Measurements from ENCODE around the gene PSMD1.
"Not testable (repeated sequence)": the region's sequence is repeated elsewhere in the genome, so short reads cannot be mapped to it uniquely, and the experiment has no call there.

Gene PSMD1

DNA sequence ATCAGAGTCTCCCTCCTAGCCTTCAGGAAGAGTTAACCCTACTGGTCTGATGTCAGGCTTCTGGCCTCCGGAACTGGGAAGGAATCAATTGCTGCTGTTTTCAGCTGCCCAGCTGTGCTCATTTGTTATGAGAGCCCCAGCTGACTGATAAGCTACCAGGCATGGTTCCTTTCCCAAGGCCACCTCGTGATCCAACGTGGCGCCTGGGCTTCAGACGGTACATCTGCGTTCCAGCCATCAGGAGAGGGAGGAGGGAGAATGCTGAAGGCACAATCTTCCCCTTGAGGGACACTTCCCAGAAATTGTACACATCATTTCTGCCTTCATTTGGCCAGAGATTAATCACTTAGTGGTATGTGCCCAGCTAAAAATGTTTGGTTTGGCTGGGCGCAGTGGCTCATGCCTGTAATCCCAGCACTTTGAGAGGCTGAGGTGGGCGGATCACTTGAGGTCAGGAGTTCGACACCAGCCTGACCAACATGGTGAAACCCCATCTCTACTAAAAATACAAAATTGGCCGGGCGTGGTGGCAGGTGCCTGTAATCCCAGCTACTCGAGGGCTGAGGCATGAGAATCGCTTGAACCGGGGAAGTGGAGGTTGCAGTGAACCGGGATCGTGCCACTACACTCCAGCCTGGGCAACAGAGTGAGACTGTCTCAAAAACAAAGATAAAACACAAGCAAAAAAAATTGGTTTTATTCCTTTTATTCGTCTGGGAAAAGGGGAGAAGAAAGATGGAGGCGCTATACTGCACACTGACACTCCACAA is 131.3 kb downstream of the PSMD1 start:
- DNase-seq, result no peak

DNA sequence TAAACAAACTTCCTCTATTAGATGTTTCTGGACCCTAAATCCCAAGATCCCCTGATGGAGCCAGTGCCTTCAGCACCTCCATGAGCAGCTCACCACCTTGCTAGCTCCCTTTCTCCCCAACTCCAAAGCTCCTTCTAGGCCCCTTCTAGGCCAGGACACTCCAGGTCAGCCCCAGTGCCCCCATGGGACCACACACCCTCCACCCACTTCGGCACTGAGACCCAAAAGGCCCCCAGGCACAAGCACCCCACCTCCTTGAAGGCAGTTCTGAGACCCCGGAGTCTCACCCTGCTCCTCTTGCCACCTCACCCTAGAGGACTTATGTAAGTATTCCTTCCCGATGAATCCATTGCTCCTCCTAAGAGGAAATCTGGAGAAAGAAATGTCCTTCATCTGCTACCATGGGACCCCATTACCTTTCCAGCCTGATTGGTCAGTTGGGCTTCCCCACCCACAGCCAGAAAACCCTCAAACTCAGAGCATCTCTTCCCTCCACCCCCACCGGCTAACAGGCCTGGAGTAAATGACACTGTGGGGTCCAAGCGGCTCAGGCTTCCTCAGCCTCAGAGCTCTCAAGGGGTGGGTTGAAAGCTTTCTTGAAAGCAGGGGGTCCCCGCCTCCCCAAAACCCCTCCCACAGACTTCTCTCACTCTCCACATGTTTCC is 132.0 kb downstream of the PSMD1 start:
- DNase-seq, result no peak

- no peak for DNase-seq
Measured at GRCh38 chr2:231189171-231189530, 132.5 kb downstream of the PSMD1 start.

GRCh38 chr2:231189571-231190495 is 133.2 kb downstream of the PSMD1 start:
- no peak for DNase-seq

DNA sequence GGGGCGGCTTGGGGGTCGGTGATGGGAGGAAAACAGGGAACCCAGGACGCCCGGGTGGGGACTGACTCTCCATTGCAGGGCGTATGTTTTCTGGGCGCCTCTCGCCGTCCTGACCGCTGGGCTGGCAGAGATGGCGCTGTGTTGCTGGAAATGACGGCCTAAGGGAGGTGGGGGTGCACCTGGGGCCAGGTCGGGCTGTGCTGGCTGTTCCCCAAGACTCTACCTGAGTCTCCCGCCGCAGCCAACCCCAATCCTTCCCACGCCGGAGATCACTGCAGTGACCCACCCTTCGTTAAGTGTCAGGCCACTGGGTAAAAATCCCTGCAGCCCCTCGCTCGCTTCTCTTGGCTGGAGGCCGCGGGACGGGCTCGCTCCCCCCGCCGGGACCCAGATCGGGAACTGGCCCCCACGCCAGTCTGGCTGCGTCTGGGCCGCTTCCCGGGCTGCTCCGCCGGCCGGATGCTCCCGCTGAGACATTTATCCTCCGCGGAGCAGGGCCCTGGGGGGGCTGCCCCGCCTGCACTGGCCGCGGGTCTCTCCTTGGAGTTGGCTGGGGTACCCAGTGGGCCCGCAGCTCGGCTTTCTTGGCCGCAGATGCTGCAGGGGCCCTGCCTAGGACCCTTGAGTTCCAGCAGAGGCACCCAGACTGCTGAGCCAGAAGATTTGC is 134.0 kb downstream of the PSMD1 start:
- DNase-seq, result no peak

GRCh38 chr2:231191896-231192872 is 135.5 kb downstream of the PSMD1 start:
- no peak for DNase-seq

DNA sequence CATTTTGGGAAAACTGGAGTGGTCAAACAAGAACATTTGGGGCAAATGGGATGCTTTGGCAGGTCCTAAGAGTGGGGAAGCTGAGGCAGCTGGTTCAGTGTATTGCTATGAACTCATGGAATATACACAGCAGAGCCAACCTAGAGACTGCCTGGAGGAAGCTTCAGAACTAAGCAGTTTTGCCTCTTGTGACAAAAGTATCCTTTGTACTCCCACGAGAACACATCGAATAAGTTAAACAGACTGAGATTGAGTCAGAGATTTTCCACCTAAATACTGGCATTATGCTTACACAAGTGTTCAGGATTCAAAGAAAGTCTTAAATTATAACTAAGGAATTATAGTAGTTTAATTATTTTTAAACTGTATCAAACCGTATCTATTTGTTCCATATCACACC is 136.5 kb downstream of the PSMD1 start:
- DNase-seq, result no peak

DNA sequence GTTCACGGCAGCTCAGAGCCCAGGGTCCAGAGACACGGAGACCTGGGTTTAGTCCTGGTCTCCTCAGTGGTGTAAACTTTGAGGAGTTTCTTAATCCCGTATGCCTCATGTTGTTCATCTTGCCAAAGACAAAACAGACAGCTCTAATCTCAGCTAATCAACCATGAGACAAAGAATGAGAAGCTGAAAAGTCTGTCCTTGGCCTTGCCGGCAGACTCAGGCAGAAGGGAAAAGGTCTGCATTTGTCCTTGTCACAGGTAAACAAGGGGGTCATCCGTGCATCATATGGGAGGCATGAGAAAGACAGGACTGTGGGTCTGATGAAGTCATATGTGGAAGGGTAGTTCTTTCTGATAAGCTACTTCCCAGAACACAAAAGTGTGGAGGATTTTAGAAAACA is 139.9 kb downstream of the PSMD1 start:
- DNase-seq, result no peak

DNA sequence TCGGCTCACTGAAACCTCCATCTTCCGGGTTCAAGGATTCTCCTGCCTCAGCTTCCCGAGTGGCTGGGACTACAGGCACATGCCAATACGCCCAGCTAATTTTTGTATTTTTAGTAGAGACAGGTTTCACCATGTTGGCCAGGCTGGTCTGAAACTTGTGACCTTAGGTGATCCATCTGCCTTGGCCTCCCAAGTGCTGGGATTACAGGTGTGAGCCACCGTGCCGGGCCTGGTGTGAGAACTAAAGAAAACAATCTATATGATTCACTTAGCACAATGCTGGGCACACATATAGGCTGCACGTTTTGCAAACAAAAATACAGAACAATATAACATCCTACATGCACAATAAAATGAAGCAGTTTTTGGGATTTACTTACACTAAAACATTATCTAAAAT is 140.5 kb downstream of the PSMD1 start:
- not testable (repeated sequence) for DNase-seq

DNA sequence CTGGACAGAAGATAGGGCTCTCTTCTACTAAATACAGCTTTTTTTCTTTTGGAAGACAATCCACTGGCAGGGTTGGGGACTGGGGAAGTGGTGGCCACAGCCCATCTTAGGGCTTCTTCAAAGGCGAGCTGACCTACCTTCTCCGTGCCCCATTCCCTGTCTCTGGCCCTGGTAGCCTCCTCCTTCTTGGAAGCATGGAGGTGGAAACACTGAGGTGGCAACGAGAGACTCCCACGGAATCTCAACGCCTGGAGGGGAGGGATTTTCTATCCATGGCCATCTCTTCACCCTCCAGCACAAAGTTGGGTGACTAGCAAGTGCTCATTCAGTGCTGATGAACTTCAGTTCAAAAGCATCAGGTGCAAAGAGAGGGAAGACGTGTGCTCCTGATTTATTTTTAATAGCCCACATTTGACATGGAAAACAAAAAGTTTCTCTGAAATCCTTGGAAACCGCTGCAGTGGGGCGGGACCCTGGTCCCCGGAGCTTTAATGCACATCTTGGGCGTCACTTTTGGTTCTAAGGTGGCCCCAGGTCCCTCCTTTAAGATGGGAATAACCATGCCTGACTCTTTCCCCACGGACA is 141.1 kb downstream of the PSMD1 start:
- DNase-seq, result no peak

DNA sequence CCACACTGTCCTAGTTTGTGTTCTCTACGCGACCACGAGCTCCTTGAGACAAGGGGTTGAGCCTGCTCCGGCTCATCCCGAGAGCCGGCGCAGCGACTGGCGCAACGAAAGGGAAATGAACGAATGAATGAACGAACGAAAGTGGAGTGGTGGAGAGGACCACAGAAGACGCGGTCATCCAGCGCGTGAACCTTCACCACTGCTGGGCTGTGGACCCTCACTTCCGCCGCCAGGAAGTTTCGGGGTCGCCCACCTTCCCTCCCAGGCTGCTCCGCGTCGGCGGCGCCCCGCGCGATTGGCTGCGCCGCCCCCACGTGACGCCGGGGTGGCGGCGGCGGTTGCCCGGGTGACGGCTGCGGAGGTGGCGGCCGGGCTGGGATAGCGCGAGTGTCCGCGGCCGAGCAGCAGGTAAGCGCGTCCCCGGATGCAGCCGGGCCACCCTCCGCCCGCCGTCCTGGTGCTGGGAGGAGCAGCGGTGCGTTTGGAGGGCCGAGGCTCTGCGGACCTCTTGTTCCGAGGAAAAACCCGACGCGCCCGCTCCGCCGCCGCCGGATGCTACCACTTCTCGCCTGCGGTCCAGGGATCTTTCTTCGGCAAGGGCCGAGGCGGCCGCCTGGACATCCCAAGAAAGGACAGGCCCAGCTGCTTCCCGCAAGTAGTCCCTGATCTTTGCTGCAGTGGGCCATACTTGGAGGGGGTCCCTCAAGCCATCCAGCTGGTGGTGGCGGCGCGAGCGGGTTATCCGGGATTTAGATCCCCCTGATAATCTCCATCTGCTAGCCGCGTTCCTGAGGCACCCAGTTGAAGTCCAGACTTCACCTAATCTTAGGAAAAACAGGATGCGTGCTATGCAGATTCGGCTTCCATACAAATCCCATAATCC is 141.9 kb downstream of the PSMD1 start, which contains the start of gene ARMC9:
Gene ARMC9, plus strand, starts transcription at position 341 of the 883 bp plus-strand sequence. CDS start 7,608 bp downstream, outside the sequence.
- peak; percentile 85 for DNase-seq

- no peak for DNase-seq
Measured at GRCh38 chr2:231199219-231199618, 142.6 kb downstream of the PSMD1 start.

GRCh38 chr2:231200805-231201474 is 144.3 kb downstream of the PSMD1 start:
- no peak for DNase-seq

DNA sequence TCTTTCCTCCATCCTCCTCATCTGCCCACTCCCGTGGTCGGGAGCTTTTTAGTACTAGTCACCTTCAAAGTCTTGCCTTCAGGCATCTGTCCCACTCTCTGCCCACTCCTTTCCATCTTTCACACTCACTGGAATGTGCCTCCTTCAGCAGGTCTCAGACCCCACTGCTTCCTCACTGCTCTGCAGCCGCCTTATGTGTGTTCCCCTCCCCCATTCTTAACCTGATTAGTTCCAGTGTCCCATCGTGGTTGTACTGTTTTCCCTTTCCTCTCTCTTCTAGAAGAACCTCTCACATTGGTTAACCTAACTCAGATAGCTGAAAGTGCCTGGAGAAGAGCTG is 144.8 kb downstream of the PSMD1 start:
- DNase-seq, result no peak

DNA sequence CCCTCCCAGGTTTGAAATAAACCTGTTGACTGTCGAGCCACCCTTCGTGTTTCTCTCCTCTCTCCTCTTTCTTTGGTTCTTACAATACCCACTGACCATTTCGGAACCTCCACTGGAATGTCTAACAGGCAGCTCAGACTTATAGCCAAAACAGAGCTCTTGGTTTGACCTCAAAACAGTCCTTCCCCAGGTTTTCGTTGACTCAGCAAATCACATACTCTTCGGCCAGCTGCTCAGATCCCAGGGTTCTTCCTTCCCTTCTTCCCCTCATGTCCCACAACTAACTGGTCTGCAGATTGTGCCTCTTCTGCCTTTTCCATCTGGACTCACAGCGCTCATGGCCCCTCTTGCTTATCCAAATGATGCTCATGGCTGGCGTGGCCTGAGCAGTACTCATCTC is 146.4 kb downstream of the PSMD1 start:
- no peak for DNase-seq

- no peak for DNase-seq
Measured at GRCh38 chr2:231204146-231204545, 147.5 kb downstream of the PSMD1 start.

- DNase-seq, result no peak
Measured at GRCh38 chr2:231204581-231204980, 147.9 kb downstream of the PSMD1 start.

GRCh38 chr2:231207734-231208133 is 151.1 kb downstream of the PSMD1 start:
- DNase-seq, result no peak

DNA sequence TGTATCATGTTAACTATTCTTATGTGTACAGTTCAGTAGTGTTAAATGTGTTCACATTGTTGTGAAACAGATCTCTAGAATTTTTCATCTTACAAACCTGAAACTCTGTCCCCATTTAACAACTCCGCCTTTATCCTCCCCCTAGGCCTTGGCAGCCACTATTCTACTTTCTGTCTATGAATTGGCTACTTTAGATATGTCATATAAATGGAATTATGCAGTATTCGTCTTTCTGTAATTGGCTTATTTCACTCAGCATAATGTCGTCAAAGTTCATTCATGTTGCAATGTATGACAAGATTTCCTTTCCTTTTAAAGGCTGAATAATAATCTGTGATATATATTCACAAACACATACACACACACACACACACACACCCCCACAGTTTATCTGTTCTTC is 154.1 kb downstream of the PSMD1 start:
- no peak for DNase-seq

- no peak for DNase-seq
Measured at GRCh38 chr2:231211486-231211885, 154.8 kb downstream of the PSMD1 start.

Measured in NCI-H345 (cell line).